ENCODE data around the gene ZSWIM8. TPM values are rescaled to one million over a fixed set of nuclear protein-coding genes. Genes with fewer than 3 reads are reported as not detected.
A peak's percentile ranks its signal among the peaks of the same experiment; 100 is the strongest.
"Not testable (repeated sequence)": the region's sequence is repeated elsewhere in the genome, so short reads cannot be mapped to it uniquely, and the experiment has no call there.

ZSWIM8 gene
- total and polyA plus RNA-seq, 5 donors from 2014 or later, result 6.0 to 95.5 (median 12.3) TPM

DNA sequence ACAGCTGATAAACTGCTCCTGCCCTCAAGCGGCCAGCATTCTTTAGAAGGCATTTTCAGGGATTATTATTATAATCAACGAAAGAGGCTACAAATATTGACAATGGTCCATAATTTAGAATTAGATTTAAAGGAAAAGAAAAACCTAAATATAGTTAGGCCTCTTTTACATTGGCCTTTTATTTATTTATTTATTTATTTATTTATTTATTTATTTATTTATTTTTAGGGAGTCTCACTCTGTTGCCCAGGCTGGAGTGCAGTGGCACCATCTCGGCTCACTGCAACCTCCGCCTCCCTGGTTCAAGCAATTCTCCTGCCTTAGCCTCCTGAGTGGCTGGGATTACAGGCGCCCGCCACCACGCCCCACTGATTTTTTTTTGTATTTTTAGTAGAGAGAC is 43.7 kb downstream of the ZSWIM8 start:
- H3K4me3 Mint-ChIP-seq; H3K4me3 ChIP-seq (ENCODE audit: low read depth, low read length); H3K4me1 ChIP-seq (ENCODE audit: control insufficient read depth, insufficient read depth, low read length, poor library complexity, severe bottlenecking); H3K27me3 ChIP-seq (ENCODE audit: control insufficient read depth, insufficient read depth, low read length); H3K27ac Mint-ChIP-seq; H3K4me1 Mint-ChIP-seq; H3K36me3 Mint-ChIP-seq; H3K9me3 ChIP-seq (ENCODE audit: control insufficient read depth in 2 of 2, low read length in 2 of 2); H3K27me3 Mint-ChIP-seq; H3K9me3 Mint-ChIP-seq; DNase-seq; H3K27ac ChIP-seq (ENCODE audit: insufficient read depth, low read length, poor library complexity, severe bottlenecking); ATAC-seq (ENCODE audit: low read depth in 2 of 2): not testable (repeated sequence)
- H3K36me3 ChIP-seq (ENCODE audit: control insufficient read depth, insufficient read depth, low read length), result peaks cover 41% of the 10 kb centered on the region

DNA sequence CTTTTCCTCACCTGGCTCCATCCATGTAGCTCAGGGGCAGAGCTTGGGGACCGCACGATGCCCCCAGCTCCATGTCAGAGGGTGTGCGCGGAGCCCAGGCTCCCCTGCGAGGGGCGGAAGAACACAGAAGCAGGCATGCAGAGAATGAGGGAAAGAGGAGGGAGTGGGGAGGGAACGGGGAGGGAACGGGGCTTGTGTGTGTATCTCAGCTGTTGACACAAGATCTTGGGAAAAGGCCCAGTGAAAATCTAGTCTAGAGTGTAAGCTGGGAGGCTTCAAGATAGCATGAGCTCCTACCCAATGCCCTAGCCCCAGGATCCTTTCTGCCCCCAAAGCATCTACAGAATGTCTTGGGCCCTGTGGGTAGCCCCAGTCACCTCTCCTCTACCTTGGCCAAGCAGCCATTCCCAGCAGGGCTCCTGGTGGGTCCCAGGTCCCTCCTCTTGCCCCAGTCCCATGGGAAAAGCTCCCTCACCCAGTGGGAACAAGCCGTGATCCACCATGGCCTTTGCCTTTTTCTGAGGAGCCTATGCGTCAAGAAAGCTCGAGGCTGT is 51.1 kb downstream of the ZSWIM8 start:
- Mint-ChIP-seq H3K4me1 (peaks cover 0 to 3% (median 0%) of the 10 kb centered on the region in 4 donors), H3K27ac (peak overlapping the region in 1 of 3 donors; percentile 52)
- H3K27me3 ChIP-seq (ENCODE audit: control insufficient read depth, insufficient read depth, low read length), result no peaks in the 10 kb centered on the region

DNA sequence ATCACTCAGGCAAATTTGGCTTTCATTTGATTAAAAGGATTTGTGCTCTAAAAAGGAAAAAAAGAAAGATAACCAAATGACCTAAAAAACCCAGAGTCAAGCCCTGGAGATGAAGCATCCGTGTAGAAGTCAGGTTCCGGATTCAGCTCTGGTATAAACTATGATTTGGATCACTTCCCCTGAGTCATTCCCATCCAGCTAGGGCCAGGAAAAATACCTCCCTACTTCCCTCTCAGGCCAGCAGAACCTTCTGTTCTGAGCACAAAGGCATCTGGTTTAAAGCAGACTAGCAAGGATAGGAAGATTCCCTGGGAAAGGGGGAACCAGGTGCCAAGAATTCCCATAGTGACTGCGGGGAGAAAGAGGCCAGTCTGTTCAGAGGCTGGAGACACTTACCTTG is 51.7 kb downstream of the ZSWIM8 start:
- Mint-ChIP-seq H3K27me3 (no peaks in the 10 kb centered on the region), H3K27ac (peak overlapping the region in 2 of 3 donors; percentile 20 to 52), H3K4me3 (no peak overlapping the region), H3K36me3 (peaks cover 33% of the 10 kb centered on the region), H3K4me1 (peaks cover 0 to 3% (median 0%) of the 10 kb centered on the region in 4 donors), H3K9me3 (no peaks in the 10 kb centered on the region)
- Histone ChIP-seq H3K9me3 (ENCODE audit: control insufficient read depth in 2 of 2, low read length in 2 of 2) (no peaks in the 10 kb centered on the region), H3K4me3 (ENCODE audit: low read depth, low read length) (no peak overlapping the region), H3K27ac (ENCODE audit: insufficient read depth, low read length, poor library complexity, severe bottlenecking) (no peak overlapping the region), H3K36me3 (ENCODE audit: control insufficient read depth, insufficient read depth, low read length) (peaks cover 52% of the 10 kb centered on the region), H3K27me3 (ENCODE audit: control insufficient read depth, insufficient read depth, low read length) (no peaks in the 10 kb centered on the region), H3K4me1 (ENCODE audit: control insufficient read depth, insufficient read depth, low read length, poor library complexity, severe bottlenecking) (no peaks in the 10 kb centered on the region)
- ATAC-seq (ENCODE audit: low read depth in 2 of 2), result no peak
- no peak for DNase-seq

More for the DNA sequence above, 51.1 kb downstream of the ZSWIM8 start:
- H3K4me1 ChIP-seq (ENCODE audit: control insufficient read depth, insufficient read depth, low read length, poor library complexity, severe bottlenecking), result no peaks in the 10 kb centered on the region
- H3K4me3 ChIP-seq (ENCODE audit: low read depth, low read length), result no peak overlapping the region
- H3K4me3 Mint-ChIP-seq, result no peak overlapping the region
- no peaks in the 10 kb centered on the region for H3K27me3 Mint-ChIP-seq
- H3K9me3 ChIP-seq (ENCODE audit: control insufficient read depth in 2 of 2, low read length in 2 of 2), result no peaks in the 10 kb centered on the region
- ATAC-seq (ENCODE audit: low read depth in 2 of 2), result no peak
- peaks cover 32% of the 10 kb centered on the region for H3K36me3 Mint-ChIP-seq
- no peaks in the 10 kb centered on the region for H3K9me3 Mint-ChIP-seq
- peaks cover 46% of the 10 kb centered on the region for H3K36me3 ChIP-seq (ENCODE audit: control insufficient read depth, insufficient read depth, low read length)
- no peak overlapping the region for H3K27ac ChIP-seq (ENCODE audit: insufficient read depth, low read length, poor library complexity, severe bottlenecking)
- DNase-seq, result no peak

DNA sequence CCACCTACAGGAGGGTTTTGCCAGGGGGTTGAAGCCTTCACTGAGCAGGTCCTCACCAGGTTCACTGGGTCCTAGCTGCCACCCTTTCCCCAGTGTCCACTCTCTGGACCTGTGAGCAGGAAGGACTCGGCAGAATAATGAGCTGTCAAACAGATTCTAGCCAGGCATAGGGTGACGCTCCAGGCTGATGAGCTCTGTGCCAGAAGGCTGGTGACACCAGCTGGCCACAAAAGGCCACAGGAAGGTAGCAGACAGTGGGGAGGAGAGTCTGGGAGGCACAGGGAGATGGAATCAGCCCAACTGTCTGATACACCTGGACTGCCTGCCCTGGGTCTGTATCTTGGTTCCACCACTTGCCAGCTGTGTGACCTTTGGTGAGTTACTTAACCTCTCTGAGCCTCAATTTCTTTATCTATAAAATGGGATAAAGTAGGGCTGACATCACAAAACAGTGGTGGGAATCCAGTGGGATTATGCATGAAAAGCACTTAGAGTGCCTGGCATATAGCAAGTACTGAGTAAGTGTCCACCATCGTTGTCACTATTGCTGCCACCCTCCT is 52.7 kb downstream of the ZSWIM8 start:
- ATAC-seq (ENCODE audit: low read depth in 2 of 2), result no peak
- no peaks in the 10 kb centered on the region for H3K9me3 ChIP-seq (ENCODE audit: control insufficient read depth in 2 of 2, low read length in 2 of 2)
- Mint-ChIP-seq H3K4me1 (peaks cover 0 to 3% (median 0%) of the 10 kb centered on the region in 4 donors), H3K27me3 (no peaks in the 10 kb centered on the region), H3K9me3 (no peaks in the 10 kb centered on the region), H3K4me3 (no peak overlapping the region), H3K36me3 (peaks cover 38% of the 10 kb centered on the region), H3K27ac (no peak overlapping the region)
- H3K4me3 ChIP-seq (ENCODE audit: low read depth, low read length), result no peak overlapping the region
- H3K27me3 ChIP-seq (ENCODE audit: control insufficient read depth, insufficient read depth, low read length), result no peaks in the 10 kb centered on the region
- peaks cover 62% of the 10 kb centered on the region for H3K36me3 ChIP-seq (ENCODE audit: control insufficient read depth, insufficient read depth, low read length)
- no peak for DNase-seq
- H3K27ac ChIP-seq (ENCODE audit: insufficient read depth, low read length, poor library complexity, severe bottlenecking), result no peak overlapping the region
- no peaks in the 10 kb centered on the region for H3K4me1 ChIP-seq (ENCODE audit: control insufficient read depth, insufficient read depth, low read length, poor library complexity, severe bottlenecking)

DNA sequence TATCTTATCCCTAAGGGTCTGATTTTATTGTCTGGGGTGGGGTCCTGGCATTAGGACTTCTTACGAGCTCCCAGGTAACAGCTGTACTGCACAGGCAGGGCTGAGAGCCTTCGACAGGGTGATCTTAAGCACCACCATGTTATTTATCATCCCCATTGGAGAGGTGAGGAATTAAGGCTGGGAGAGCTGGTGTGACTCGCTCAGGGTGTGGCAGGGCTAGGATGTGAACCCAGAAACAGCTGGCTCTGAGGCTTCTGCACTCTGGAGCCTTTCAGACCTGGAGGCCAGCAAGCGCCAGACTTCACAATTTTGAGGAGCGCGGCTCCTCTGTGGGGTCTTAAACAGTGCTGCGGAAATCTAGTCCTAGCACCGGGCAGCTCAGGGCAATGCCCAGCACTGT is 53.4 kb downstream of the ZSWIM8 start:
- Mint-ChIP-seq H3K9me3 (no peaks in the 10 kb centered on the region), H3K27me3 (no peaks in the 10 kb centered on the region), H3K36me3 (peaks cover 44% of the 10 kb centered on the region), H3K4me1 (peaks cover 0 to 5% (median 2%) of the 10 kb centered on the region in 4 donors), H3K27ac (peak overlapping the region in 1 of 3 donors; percentile 69), H3K4me3 (no peak overlapping the region)
- H3K27me3 ChIP-seq (ENCODE audit: control insufficient read depth, insufficient read depth, low read length), result no peaks in the 10 kb centered on the region
- ATAC-seq (ENCODE audit: low read depth in 2 of 2) (no peak), DNase-seq (no peak)
- H3K9me3 ChIP-seq (ENCODE audit: control insufficient read depth in 2 of 2, low read length in 2 of 2), result no peaks in the 10 kb centered on the region
- H3K4me3 ChIP-seq (ENCODE audit: low read depth, low read length), result no peak overlapping the region
- H3K27ac ChIP-seq (ENCODE audit: insufficient read depth, low read length, poor library complexity, severe bottlenecking), result no peak overlapping the region
- peaks cover 69% of the 10 kb centered on the region for H3K36me3 ChIP-seq (ENCODE audit: control insufficient read depth, insufficient read depth, low read length)
- H3K4me1 ChIP-seq (ENCODE audit: control insufficient read depth, insufficient read depth, low read length, poor library complexity, severe bottlenecking), result no peaks in the 10 kb centered on the region

DNA sequence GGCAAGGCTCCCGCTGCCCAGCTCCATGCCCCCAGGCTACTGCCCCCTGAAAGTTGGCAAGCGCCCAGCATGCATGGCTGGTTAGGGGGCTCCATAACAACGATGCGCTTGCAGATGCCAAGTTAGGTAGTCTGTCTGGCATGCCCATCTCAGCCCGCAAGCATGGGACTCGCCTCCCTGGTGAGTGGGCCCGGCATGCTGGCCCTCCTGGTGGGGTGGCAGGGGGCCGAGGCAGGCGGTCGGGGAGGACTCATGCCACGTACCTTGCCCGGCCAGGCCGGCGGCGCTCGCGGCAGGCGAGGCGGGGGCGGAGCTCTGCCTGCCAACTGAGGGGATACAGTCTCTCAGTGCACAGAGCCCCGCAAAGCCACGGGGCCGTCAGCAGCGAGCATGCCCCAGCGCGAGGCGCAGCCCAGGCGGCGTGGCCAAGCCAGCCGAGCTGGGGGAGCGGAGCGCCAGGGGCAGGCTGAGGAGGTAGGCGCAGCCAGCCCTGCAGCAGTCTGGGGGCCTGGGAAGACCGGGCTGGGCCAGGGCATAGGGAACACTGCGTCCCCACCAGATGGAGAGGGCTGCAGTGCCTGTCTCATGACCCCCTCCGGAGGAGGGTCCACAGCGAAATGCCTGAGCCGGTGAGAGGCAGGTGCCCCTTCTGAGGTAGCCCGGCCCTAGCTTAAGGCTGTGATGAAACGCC is 54.0 kb downstream of the ZSWIM8 start:
- ATAC-seq (ENCODE audit: low read depth in 2 of 2), result no peak
- H3K36me3 Mint-ChIP-seq, result peaks cover 42% of the 10 kb centered on the region

DNA sequence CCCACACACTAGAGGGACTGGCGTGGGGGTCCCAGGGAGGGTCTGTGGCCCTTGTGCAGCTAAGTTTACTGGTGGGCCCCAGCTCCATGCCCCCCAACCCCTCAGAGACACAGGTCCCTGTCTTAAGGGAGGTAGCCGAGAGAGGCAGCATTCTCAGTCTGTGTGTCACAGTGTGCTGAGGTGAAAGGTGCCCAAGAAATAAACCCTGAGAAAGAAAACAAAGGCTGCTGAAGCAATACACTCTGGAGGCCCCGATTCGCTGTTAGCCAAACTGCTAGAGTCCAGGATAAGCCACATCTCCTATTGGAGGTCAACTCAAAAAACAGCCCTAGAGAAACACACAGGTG is 54.6 kb downstream of the ZSWIM8 start:
- Histone ChIP-seq H3K9me3 (ENCODE audit: control insufficient read depth in 2 of 2, low read length in 2 of 2) (no peaks in the 10 kb centered on the region), H3K27ac (ENCODE audit: insufficient read depth, low read length, poor library complexity, severe bottlenecking) (no peak overlapping the region), H3K4me3 (ENCODE audit: low read depth, low read length) (no peak overlapping the region), H3K36me3 (ENCODE audit: control insufficient read depth, insufficient read depth, low read length) (peaks cover 69% of the 10 kb centered on the region), H3K4me1 (ENCODE audit: control insufficient read depth, insufficient read depth, low read length, poor library complexity, severe bottlenecking) (no peaks in the 10 kb centered on the region), H3K27me3 (ENCODE audit: control insufficient read depth, insufficient read depth, low read length) (no peaks in the 10 kb centered on the region)
- Mint-ChIP-seq H3K27me3 (no peaks in the 10 kb centered on the region), H3K4me3 (no peak overlapping the region), H3K9me3 (no peaks in the 10 kb centered on the region), H3K36me3 (peaks cover 42% of the 10 kb centered on the region), H3K27ac (no peak overlapping the region), H3K4me1 (peaks cover 0 to 3% (median 1%) of the 10 kb centered on the region in 4 donors)
- no peak for DNase-seq
- no peak for ATAC-seq (ENCODE audit: low read depth in 2 of 2)

More for the DNA sequence above, 54.0 kb downstream of the ZSWIM8 start:
- Histone ChIP-seq H3K27me3 (ENCODE audit: control insufficient read depth, insufficient read depth, low read length) (no peaks in the 10 kb centered on the region), H3K4me3 (ENCODE audit: low read depth, low read length) (no peak overlapping the region), H3K4me1 (ENCODE audit: control insufficient read depth, insufficient read depth, low read length, poor library complexity, severe bottlenecking) (no peaks in the 10 kb centered on the region), H3K27ac (ENCODE audit: insufficient read depth, low read length, poor library complexity, severe bottlenecking) (no peak overlapping the region), H3K36me3 (ENCODE audit: control insufficient read depth, insufficient read depth, low read length) (peaks cover 69% of the 10 kb centered on the region), H3K9me3 (ENCODE audit: control insufficient read depth in 2 of 2, low read length in 2 of 2) (no peaks in the 10 kb centered on the region)
- H3K4me1 Mint-ChIP-seq, result peaks cover 0 to 4% (median 2%) of the 10 kb centered on the region in 4 donors
- no peaks in the 10 kb centered on the region for H3K9me3 Mint-ChIP-seq
- no peak overlapping the region for H3K27ac Mint-ChIP-seq
- DNase-seq, result no peak
- H3K4me3 Mint-ChIP-seq, result no peak overlapping the region
- no peaks in the 10 kb centered on the region for H3K27me3 Mint-ChIP-seq
